ENCODE measurements around the gene MRPL21.

MRPL21 gene

DNA sequence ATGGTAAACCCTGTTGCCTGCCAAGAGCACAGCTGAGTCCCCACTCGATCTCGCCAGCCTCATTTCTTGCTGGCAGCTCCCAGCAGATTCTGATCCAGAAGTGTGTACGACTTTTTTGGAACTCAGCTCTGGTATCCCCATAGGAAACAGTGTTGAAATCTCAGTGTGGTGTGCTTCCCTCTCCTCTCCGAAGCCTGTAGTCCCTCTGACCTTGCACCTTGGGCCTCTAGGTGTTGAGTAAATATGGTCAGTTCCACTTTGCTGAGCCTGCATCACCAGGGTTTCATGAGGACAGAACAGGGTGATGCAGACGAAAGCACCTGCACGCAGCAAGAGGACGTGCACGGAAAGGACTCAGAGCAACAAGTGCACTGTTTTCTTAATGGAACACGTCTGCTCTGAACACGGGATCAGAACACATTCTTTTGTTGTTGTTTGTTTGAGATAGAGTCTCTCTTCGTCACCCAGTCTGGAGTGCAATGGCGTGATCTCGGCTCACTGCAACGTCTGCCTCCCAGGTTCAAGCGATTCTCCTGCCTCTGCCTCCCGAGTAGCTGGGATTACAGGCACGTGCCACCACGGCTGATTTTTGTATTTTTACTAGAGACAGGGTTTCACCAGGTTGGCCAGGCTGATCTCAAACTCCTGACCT lies 58.2 kb downstream of the MRPL21 start:
- no peak for TF ChIP-seq CTCF (IDR thresholded peaks at IDR 0.05; ENCODE audit: control insufficient read depth, extremely low read depth, insufficient read depth)
- no peak overlapping the region for H3K4me3 ChIP-seq (ENCODE audit: low read depth, low read length)
- DNase-seq (ENCODE audit: low read depth) = no peak

GRCh38 chr11:68844801-68845200 lies 58.8 kb downstream of the MRPL21 start:
- H3K4me3 ChIP-seq (ENCODE audit: low read depth, low read length) = no peak overlapping the region
- no peak for DNase-seq (ENCODE audit: low read depth)
- TF ChIP-seq CTCF (IDR thresholded peaks at IDR 0.05; ENCODE audit: control insufficient read depth, extremely low read depth, insufficient read depth) = no peak

- no peak overlapping the region for H3K4me3 ChIP-seq (ENCODE audit: low read depth, low read length)
- no peak for DNase-seq (ENCODE audit: low read depth)
Measured at GRCh38 chr11:68844376-68844775, 59.3 kb downstream of the MRPL21 start.

DNA sequence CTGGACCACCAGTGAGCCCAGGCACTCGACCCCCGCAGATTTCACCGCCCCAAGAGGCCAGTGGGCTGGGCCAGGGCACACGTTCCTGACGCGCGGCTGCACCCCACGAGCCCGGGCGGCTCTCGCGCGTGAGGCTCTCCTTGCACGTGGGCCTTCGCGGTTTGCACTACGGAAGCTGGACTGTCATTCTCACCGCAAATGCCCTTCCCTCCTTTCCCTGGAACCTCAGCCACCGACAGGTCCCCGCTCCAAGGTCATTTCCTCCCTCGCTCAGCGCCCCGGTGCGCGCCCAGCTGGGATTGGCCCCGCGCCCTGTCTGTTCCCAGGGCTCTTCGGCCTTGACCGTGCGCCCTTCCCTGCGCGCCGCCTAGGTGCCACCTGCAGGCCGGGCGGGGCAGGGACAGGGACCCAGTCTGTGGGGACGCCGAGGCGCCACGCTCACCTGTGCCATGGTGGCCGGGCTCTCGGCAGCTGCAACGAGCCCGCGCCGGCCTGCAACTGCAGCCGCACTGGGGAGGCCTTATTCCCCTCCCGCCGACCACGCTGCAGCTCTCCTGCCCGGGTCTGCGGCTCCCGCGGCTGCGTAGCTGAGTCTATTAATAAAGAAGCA lies 59.8 kb downstream of the MRPL21 start:
- DNase-seq (ENCODE audit: low read depth) = no peak
- H3K4me3 ChIP-seq (ENCODE audit: low read depth, low read length) = no peak overlapping the region
- TF ChIP-seq CTCF (IDR thresholded peaks at IDR 0.05; ENCODE audit: control insufficient read depth, extremely low read depth, insufficient read depth) = peak; percentile 82

More at GRCh38 chr11:68844376-68844775, 59.3 kb downstream of the MRPL21 start:
- TF ChIP-seq CTCF (IDR thresholded peaks at IDR 0.05; ENCODE audit: control insufficient read depth, extremely low read depth, insufficient read depth) = no peak

GRCh38 chr11:68843052-68843561 lies 60.5 kb downstream of the MRPL21 start:
- no peak for DNase-seq (ENCODE audit: low read depth)
- no peak overlapping the region for H3K4me3 ChIP-seq (ENCODE audit: low read depth, low read length)
- TF ChIP-seq CTCF (IDR thresholded peaks at IDR 0.05; ENCODE audit: control insufficient read depth, extremely low read depth, insufficient read depth) = no peak

DNA sequence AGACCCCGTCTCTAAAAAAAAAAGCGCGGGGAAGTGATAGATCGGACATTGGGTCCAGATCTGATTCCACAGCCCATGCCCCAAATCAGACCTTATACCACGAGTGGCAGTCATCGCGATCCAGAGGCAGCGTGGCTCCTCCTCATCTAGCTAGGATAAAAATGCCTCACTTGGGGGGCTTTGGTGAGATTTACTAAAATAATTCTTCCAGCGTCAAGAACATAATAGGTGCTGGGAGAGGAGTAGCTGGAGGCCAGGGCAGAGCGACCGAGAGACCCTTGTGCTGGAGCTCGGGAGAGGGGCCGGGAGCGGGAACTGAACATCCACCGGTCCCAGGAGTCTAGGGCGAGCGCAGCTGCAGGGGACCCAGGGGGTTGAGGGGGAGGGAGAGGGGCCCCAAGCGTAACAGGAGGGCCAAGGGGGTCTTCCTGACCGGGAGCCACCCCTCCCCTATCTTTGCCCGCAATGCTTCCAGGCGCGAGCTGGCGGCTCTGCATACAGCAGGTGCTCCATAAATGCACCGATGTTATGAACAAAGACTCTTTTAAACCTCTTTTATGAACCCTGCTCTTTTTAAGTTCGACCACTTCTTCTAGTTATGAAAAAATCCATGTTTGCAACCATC lies 61.1 kb downstream of the MRPL21 start:
- H3K4me3 ChIP-seq (ENCODE audit: low read depth, low read length) = no peak overlapping the region

More for the DNA sequence above, 61.1 kb downstream of the MRPL21 start:
- no peak for TF ChIP-seq CTCF (IDR thresholded peaks at IDR 0.05; ENCODE audit: control insufficient read depth, extremely low read depth, insufficient read depth)
- no peak for DNase-seq (ENCODE audit: low read depth)
